Brain microvascular endothelial cell (primary cell): ENCODE data around the gene OGDH.

ENCODE experiments used
- DNase-seq: peaks from one replicate; pipeline ENCODE4 v3.0.0-alpha.2; 2020
- H3K27ac ChIP-seq: fragments of 250-450 bp; sonication (Bioruptor Pico); 2 replicates; pipeline ENCODE4 v1.5.1; 2020; ENCODE audit warnings: mild to moderate bottlenecking, moderate library complexity
- H3K27me3 ChIP-seq: fragments of 250-450 bp; sonication (Bioruptor Pico); replicated peaks from 2 replicates; pipeline ENCODE4 v1.5.1; 2020; ENCODE audit warnings: mild to moderate bottlenecking
- H3K36me3 ChIP-seq: fragments of 250-450 bp; sonication (Bioruptor Pico); replicated peaks from 2 replicates; pipeline ENCODE4 v1.5.1; 2020; ENCODE audit warnings: mild to moderate bottlenecking
- H3K4me3 ChIP-seq: 2 replicates; pipeline ENCODE4 v1.5.1; 2011; ENCODE audit warnings: low read depth, mild to moderate bottlenecking, control low read depth, low read length, moderate library complexity
- CTCF ChIP-seq: IDR thresholded peaks from 2 replicates; pipeline ENCODE4 v1.5.1; 2011; ENCODE audit warnings: low read depth, mild to moderate bottlenecking, moderate library complexity, low read length, control low read depth, inconsistent platforms; ENCODE audit errors: missing control alignments
- in situ Hi-C: cut with HindIII; loops from 2 replicates; pipeline ENCODE4 v1.10.0; 2017; ENCODE audit warnings: low sequenced_read_pairs, low pct_ligation_motif_present

Gene OGDH

GRCh38 chr7:44602576-44602910, 3.9 kb upstream of the OGDH start:
- Histone ChIP-seq H3K27me3 (no peaks in the 10 kb centered on the region), H3K27ac (no peak overlapping the region), H3K36me3 (no peaks in the 10 kb centered on the region), H3K4me3 (no peak overlapping the region)
- in situ Hi-C loops, result no loop called here
- TF ChIP-seq CTCF, result no peak
- no peak for DNase-seq

GRCh38 chr7:44603193-44603592, 3.2 kb upstream of the OGDH start:
- Histone ChIP-seq H3K27ac (no peak overlapping the region), H3K4me3 (no peak overlapping the region), H3K27me3 (no peaks in the 10 kb centered on the region), H3K36me3 (no peaks in the 10 kb centered on the region)
- no peak for DNase-seq
- TF ChIP-seq CTCF, result no peak
- in situ Hi-C loops, result no loop called here

- no peak for DNase-seq
- no peak overlapping the region for H3K27ac ChIP-seq
- no peak for TF ChIP-seq CTCF
- no peaks in the 10 kb centered on the region for H3K27me3 ChIP-seq
- in situ Hi-C loops, result no loop called here
- no peaks in the 10 kb centered on the region for H3K36me3 ChIP-seq
- no peak overlapping the region for H3K4me3 ChIP-seq
Observed at GRCh38 chr7:44604941-44605340, 1.5 kb upstream of the OGDH start.

- peak overlapping the region; percentile 91 for H3K27ac ChIP-seq
- no peak for DNase-seq
- in situ Hi-C loops, result no loop called here
Observed at GRCh38 chr7:44607141-44608068, 978 bp downstream of the OGDH start.

GRCh38 chr7:44608916-44609648, 2.7 kb downstream of the OGDH start:
- Histone ChIP-seq H3K4me3 (no peak overlapping the region), H3K27ac (no peak overlapping the region), H3K27me3 (no peaks in the 10 kb centered on the region), H3K36me3 (no peaks in the 10 kb centered on the region)
- no peak for TF ChIP-seq CTCF
- DNase-seq, result no peak
- in situ Hi-C loops, result no loop called here

More at GRCh38 chr7:44607141-44608068, 978 bp downstream of the OGDH start:
- no peak for TF ChIP-seq CTCF
- Histone ChIP-seq H3K36me3 (no peaks in the 10 kb centered on the region), H3K27me3 (no peaks in the 10 kb centered on the region), H3K4me3 (peak overlapping the region; percentile 95)
